ENCODE measurements around the gene KCTD4.

KCTD4 gene

DNA sequence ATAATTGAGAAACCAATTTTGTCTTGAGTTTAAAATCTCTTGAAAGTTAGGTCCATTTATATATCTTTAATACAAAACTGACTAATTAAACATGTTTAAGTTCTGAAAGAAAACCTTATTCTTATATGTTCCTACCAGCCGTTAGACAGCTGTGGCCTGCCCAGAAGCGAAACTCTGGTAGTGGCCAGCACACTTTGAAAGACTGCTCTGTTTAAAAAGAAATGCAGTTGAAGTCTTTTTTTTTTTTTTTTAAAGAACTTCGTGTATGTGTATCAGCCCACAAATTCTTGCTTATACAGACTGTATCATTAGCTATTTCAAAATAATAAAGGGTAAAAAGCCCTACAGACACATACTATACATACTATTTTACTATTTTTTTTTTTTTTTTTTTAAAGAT lies 34.0 kb downstream of the KCTD4 start (continued):
- no peak for TF ChIP-seq ZNF555 (tag by site-specific recombination; conservative IDR thresholded peaks at IDR 0.05)
- no peak for TF ChIP-seq ZNF600 (tag by site-specific recombination; IDR thresholded peaks at IDR 0.05)
- no peak for TF ChIP-seq PRDM10 (tag by site-specific recombination; IDR thresholded peaks at IDR 0.05)
- no peak for TF ChIP-seq ZNF274 (IDR thresholded peaks at IDR 0.05; ENCODE audit: low read length)
- TF ChIP-seq ZNF274 (tag by site-specific recombination; IDR thresholded peaks at IDR 0.05; ENCODE audit: borderline replicate concordance), result no peak
- no peak for TF ChIP-seq ZNF76 (tag by site-specific recombination; IDR thresholded peaks at IDR 0.05; ENCODE audit: borderline replicate concordance, low read depth)
- TF ChIP-seq ZNF184 (tag by site-specific recombination; IDR thresholded peaks at IDR 0.05), result no peak

GRCh38 chr13:45162821-45163220 lies 38.0 kb downstream of the KCTD4 start:
- H3K4me1 ChIP-seq (ENCODE audit: control insufficient read depth, insufficient read depth, low read length), result peaks cover 2% of the 10 kb centered on the region; the same call in 1 of the 2 replicates
- POLR2A ChIA-PET, result interaction anchor here (0.9 kb wide), 1 partner anchor 16 kb away, joined by 3 read pairs; no protein-coding TSS in a partner anchor
- no peaks in the 10 kb centered on the region for H3K9me3 ChIP-seq (ENCODE audit: control insufficient read depth, insufficient read depth, low read depth, low read length)
- H3K4me3 ChIP-seq (ENCODE audit: low read depth, low read length), result no peak overlapping the region
- no peak overlapping the region for H3K27ac ChIP-seq (ENCODE audit: extremely low read depth, low read depth, low read length)
- CTCF ChIA-PET, result interaction anchor here (0.6 to 1.3 kb wide), 3 partner anchors 11 to 119 kb away, joined by 3 read pairs; no protein-coding TSS in a partner anchor
- H3K36me3 ChIP-seq (ENCODE audit: control insufficient read depth in 2 of 2, insufficient read depth in 1 of 2, low read length in 2 of 2), result no peaks in the 10 kb centered on the region; a peak in 1 of 3 replicates
- no peak for TF ChIP-seq ZEB2 (tag by site-specific recombination; IDR thresholded peaks at IDR 0.05)
- TF ChIP-seq ZNF518A (tag by site-specific recombination; conservative IDR thresholded peaks at IDR 0.05; ENCODE audit: low read depth), result no peak
- no peak for TF ChIP-seq YY2 (tag by site-specific recombination; IDR thresholded peaks at IDR 0.05)
- TF ChIP-seq INSM2 (tag by site-specific recombination; IDR thresholded peaks at IDR 0.05), result no peak
- TF ChIP-seq KLF17 (tag by site-specific recombination; IDR thresholded peaks at IDR 0.05), result no peak
- TF ChIP-seq ZNF274 (IDR thresholded peaks at IDR 0.05; ENCODE audit: low read length), result no peak
- no peak for TF ChIP-seq ZNF274 (tag by site-specific recombination; IDR thresholded peaks at IDR 0.05; ENCODE audit: borderline replicate concordance)
- TF ChIP-seq SP3 (tag by site-specific recombination; IDR thresholded peaks at IDR 0.05), result no peak
- TF ChIP-seq ZNF830 (tag by site-specific recombination; IDR thresholded peaks at IDR 0.05; ENCODE audit: low read depth), result no peak
- no peak for TF ChIP-seq PRDM4 (tag by site-specific recombination; IDR thresholded peaks at IDR 0.05)
- no peak for TF ChIP-seq WT1 (tag by site-specific recombination; IDR thresholded peaks at IDR 0.05)
- no peak for TF ChIP-seq ZNF174 (tag by site-specific recombination; IDR thresholded peaks at IDR 0.05)
- TF ChIP-seq, protein P1, sequence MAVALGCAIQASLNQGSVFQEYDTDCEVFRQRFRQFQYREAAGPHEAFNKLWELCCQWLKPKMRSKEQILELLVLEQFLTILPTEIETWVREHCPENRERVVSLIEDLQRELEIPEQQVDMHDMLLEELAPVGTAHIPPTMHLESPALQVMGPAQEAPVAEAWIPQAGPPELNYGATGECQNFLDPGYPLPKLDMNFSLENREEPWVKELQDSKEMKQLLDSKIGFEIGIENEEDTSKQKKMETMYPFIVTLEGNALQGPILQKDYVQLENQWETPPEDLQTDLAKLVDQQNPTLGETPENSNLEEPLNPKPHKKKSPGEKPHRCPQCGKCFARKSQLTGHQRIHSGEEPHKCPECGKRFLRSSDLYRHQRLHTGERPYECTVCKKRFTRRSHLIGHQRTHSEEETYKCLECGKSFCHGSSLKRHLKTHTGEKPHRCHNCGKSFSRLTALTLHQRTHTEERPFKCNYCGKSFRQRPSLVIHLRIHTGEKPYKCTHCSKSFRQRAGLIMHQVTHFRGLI (tag by site-specific recombination; IDR thresholded peaks at IDR 0.05), result no peak
